HepG2 (cell line): Measurements from ENCODE around the gene USP36. TPM values are rescaled to one million over a fixed set of nuclear protein-coding genes. Genes with fewer than 3 reads are reported as not detected.
A peak's percentile ranks its signal among the peaks of the same experiment; 100 is the strongest.

Source experiments
- HBP1 ChIP-seq: IDR thresholded peaks from 2 replicates; pipeline ENCODE4 v1.6.1; 2016; ENCODE audit warnings: low read depth, control low read depth
- NFE2L2 ChIP-seq: fragments of 150-350 bp; IDR thresholded peaks from 2 replicates; pipeline ENCODE4 v1.6.1; 2014; ENCODE audit warnings: low read length
- NFKB2 ChIP-seq: sonication (generic); formaldehyde crosslinking; IDR thresholded peaks from 2 replicates; pipeline ENCODE4 v1.4.0; 2020; ENCODE audit warnings: missing genetic modification reagents, borderline replicate concordance
- RARG ChIP-seq: sonication (generic); formaldehyde crosslinking; IDR thresholded peaks from 2 replicates; pipeline ENCODE4 v1.4.0; 2020; ENCODE audit warnings: low read depth, mild to moderate bottlenecking, missing genetic modification reagents
- SKIL ChIP-seq: sonication (generic); formaldehyde crosslinking; IDR thresholded peaks from 2 replicates; pipeline ENCODE4 v1.8.0; 2022; ENCODE audit warnings: missing genetic modification reagents, mild to moderate bottlenecking, moderate library complexity, borderline replicate concordance
- SMYD3 ChIP-seq: sonication (generic); formaldehyde crosslinking; IDR thresholded peaks from 2 replicates; pipeline ENCODE4 v1.8.1; 2023; ENCODE audit warnings: mild to moderate bottlenecking, missing genetic modification reagents
- YEATS4 ChIP-seq: sonication (generic); formaldehyde crosslinking; IDR thresholded peaks from 2 replicates; pipeline ENCODE4 v1.4.0; 2020; ENCODE audit warnings: missing genetic modification reagents, borderline replicate concordance
- ZNF253 ChIP-seq: sonication (generic); formaldehyde crosslinking; IDR thresholded peaks from 2 replicates; pipeline ENCODE4 v1.8.0; 2022; ENCODE audit warnings: mild to moderate bottlenecking, missing genetic modification reagents, borderline replicate concordance
- ZNF281 ChIP-seq: sonication (generic); formaldehyde crosslinking; IDR thresholded peaks from 2 replicates; pipeline ENCODE4 v1.4.0; 2020; ENCODE audit warnings: missing genetic modification reagents, borderline replicate concordance
- ZNF503 ChIP-seq: sonication (generic); formaldehyde crosslinking; IDR thresholded peaks from 2 replicates; pipeline ENCODE4 v1.4.0; 2020; ENCODE audit warnings: missing genetic modification reagents
- ZSCAN31 ChIP-seq: sonication (generic); formaldehyde crosslinking; IDR thresholded peaks from 2 replicates; pipeline ENCODE4 v1.5.0; 2020; ENCODE audit warnings: low read depth, mild to moderate bottlenecking, missing genetic modification reagents
- polyA plus RNA-seq, 8 experiments: library from polyadenylated mRNA; depleted of rRNA in 3 of 8; stranded (reverse) in 7 of 8; unstranded in 1 of 8; fragments of >200 nt; fragmentation: Illumina TruSeq in 4 of 8; extraction: Trizol in 4 of 8; gene quantifications; 2 replicates each; pipeline versions ENCODE4 v1.2.1 to v1.2.3, GENCODE V29; 2011 to 2016; ENCODE audit warnings: low read depth in 4 of 8, missing spikeins in 1 of 8, mixed read lengths in 1 of 8; ENCODE audit not compliant: insufficient read depth in 1 of 8
- total RNA-seq, 5 experiments: library from RNA; depleted of rRNA; stranded (reverse); fragments of >200 nt; fragmentation: Illumina TruSeq; extraction: Trizol; gene quantifications; 2 replicates each; pipeline ENCODE4 v1.2.3, GENCODE V29; 2016; ENCODE audit warnings: low read depth in 1 of 5
- TF ChIP-seq, protein P1 (sequence below): sonication (generic); formaldehyde crosslinking; IDR thresholded peaks from 2 replicates; pipeline ENCODE4 v1.9.0; 2021; ENCODE audit warnings: missing genetic modification reagents, mild to moderate bottlenecking, borderline replicate concordance
- TF ChIP-seq, protein P2 (sequence below): sonication (generic); formaldehyde crosslinking; IDR thresholded peaks from 2 replicates; pipeline ENCODE4 v1.5.0; 2020; ENCODE audit warnings: missing genetic modification reagents
- TF ChIP-seq, protein P3 (sequence below): IDR thresholded peaks from 2 replicates; pipeline ENCODE4 v1.6.1; 2018; ENCODE audit warnings: missing genetic modification reagents, mild to moderate bottlenecking, missing compliant biosample characterization

Gene USP36
- total and polyA plus RNA-seq, 2 of the 13 experiments (the other 11 are each of a cell fraction or from before 2014, with no cell fraction given), result 29.6 to 45.9 TPM

GRCh38 chr17:78883089-78883532 lies 42.5 kb upstream of the USP36 start (continued):
- TF ChIP-seq SKIL (CRISPR knock-in tag) (no peak), HBP1 (CRISPR knock-in tag) (no peak), RARG (CRISPR knock-in tag) (no peak), ZNF281 (CRISPR knock-in tag) (no peak), NFKB2 (no peak; the same call in 1 of the 2 replicates), YEATS4 (CRISPR knock-in tag) (peak; percentile 49; the same call in 1 of the 2 replicates), ZNF503 (CRISPR knock-in tag) (no peak), SMYD3 (CRISPR knock-in tag) (no peak), NFE2L2 (peak; percentile 49), ZNF253 (CRISPR knock-in tag) (no peak), ZSCAN31 (CRISPR knock-in tag) (no peak)
- TF ChIP-seq, protein P1, sequence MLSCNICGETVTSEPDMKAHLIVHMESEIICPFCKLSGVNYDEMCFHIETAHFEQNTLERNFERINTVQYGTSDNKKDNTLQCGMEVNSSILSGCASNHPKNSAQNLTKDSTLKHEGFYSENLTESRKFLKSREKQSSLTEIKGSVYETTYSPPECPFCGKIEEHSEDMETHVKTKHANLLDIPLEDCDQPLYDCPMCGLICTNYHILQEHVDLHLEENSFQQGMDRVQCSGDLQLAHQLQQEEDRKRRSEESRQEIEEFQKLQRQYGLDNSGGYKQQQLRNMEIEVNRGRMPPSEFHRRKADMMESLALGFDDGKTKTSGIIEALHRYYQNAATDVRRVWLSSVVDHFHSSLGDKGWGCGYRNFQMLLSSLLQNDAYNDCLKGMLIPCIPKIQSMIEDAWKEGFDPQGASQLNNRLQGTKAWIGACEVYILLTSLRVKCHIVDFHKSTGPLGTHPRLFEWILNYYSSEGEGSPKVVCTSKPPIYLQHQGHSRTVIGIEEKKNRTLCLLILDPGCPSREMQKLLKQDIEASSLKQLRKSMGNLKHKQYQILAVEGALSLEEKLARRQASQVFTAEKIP (CRISPR knock-in tag), result no peak
- TF ChIP-seq, protein P2, sequence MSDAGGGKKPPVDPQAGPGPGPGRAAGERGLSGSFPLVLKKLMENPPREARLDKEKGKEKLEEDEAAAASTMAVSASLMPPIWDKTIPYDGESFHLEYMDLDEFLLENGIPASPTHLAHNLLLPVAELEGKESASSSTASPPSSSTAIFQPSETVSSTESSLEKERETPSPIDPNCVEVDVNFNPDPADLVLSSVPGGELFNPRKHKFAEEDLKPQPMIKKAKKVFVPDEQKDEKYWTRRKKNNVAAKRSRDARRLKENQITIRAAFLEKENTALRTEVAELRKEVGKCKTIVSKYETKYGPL (CRISPR knock-in tag), result no peak
- TF ChIP-seq, protein P3, sequence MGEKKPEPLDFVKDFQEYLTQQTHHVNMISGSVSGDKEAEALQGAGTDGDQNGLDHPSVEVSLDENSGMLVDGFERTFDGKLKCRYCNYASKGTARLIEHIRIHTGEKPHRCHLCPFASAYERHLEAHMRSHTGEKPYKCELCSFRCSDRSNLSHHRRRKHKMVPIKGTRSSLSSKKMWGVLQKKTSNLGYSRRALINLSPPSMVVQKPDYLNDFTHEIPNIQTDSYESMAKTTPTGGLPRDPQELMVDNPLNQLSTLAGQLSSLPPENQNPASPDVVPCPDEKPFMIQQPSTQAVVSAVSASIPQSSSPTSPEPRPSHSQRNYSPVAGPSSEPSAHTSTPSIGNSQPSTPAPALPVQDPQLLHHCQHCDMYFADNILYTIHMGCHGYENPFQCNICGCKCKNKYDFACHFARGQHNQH (CRISPR knock-in tag), result peak; percentile 46
